SH-SY5Y (cell line): Measurements from ENCODE around the gene BRD1.

ENCODE experiments used
- GATA2 ChIP-seq: IDR thresholded peaks from 2 replicates; pipeline ENCODE4 v1.6.1; 2011; ENCODE audit warnings: mild to moderate bottlenecking, low read depth, low read length
- GATA3 ChIP-seq: IDR thresholded peaks from 2 replicates; pipeline ENCODE4 v1.6.1; 2011; ENCODE audit warnings: low read depth, mild to moderate bottlenecking, low read length, moderate library complexity

DNA sequence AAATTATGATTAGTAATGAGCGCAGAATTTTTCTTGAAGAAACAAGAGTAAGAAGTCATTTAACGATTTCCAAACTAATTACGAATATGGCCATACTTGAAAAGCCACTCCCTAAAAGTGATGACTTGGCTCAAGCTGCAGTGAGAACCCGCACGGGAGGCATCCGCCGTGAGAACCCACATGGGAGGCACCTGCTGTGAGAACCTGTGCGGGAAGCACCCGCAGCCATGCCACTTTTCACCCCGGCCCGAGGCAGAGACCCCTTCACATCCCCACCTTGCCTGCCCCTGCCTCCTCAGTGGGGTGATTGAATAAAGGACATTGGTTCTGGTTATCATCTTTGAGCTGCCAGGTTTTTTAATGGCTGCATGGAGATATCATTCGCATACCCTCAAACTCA, 89.7 kb downstream of the BRD1 start:
- TF ChIP-seq GATA2 (no peak), GATA3 (no peak)
